Adrenal gland (tissue), 12 donors: ENCODE data around the gene CAMK1D. TPM values are rescaled to one million over a fixed set of nuclear protein-coding genes. Genes with fewer than 3 reads are reported as not detected.
"Not testable (repeated sequence)": the region's sequence is repeated elsewhere in the genome, so short reads cannot be mapped to it uniquely, and the experiment has no call there.

ENCODE experiments used
- DNase-seq, 7 donors: peaks; one replicate each; pipeline ENCODE4 v3.0.0-alpha.2; 2019 to 2020
- H3K27ac ChIP-seq, 5 donors: fragments of 200-600 bp; sonication (generic) in 4 of 5; 1 replicate in 3 of 5; 2 replicates in 2 of 5; pipeline versions ENCODE4 v1.5.1 to v1.8.0; 2016 to 2020; ENCODE audit warnings: mild to moderate bottlenecking in 1 of 5
- H3K27me3 ChIP-seq: fragments of 200-600 bp; 2 replicates; pipeline ENCODE4 v1.8.0; 2021
- H3K36me3 ChIP-seq, 2 donors: fragments of 200-600 bp; replicated peaks in 1 of 2; 1 replicate in 1 of 2; 2 replicates in 1 of 2; pipeline versions ENCODE4 v1.5.1 to v1.8.0; 2018 to 2022
- H3K4me1 ChIP-seq, 2 donors: fragments of 200-600 bp; replicated peaks in 1 of 2; 1 replicate in 1 of 2; 2 replicates in 1 of 2; pipeline versions ENCODE4 v1.5.1 to v1.8.0; 2018 to 2021
- H3K4me3 ChIP-seq, 4 donors: fragments of 200-600 bp; sonication (generic) in 3 of 4; one replicate each; pipeline ENCODE4 v1.5.1; 2016 to 2018
- H3K9me3 ChIP-seq, 3 donors: fragments of 200-600 bp; sonication (generic) in 1 of 3; replicated peaks in 1 of 3; 1 replicate in 2 of 3; 2 replicates in 1 of 3; pipeline versions ENCODE4 v1.5.1 to v1.8.0; 2016 to 2021
- POLR2A ChIP-seq, 2 donors: fragments of 450-650 bp; IDR thresholded peaks; one replicate each; pipeline ENCODE4 v1.6.1; 2017; ENCODE audit warnings: antibody characterized with exemption in 2 of 2, mild to moderate bottlenecking in 2 of 2, moderate library complexity in 1 of 2
- WGBS, 4 donors: extraction: QIAGEN DNeasy Blood & Tissue Kit in 2 of 4; methylation state at CpG; one replicate each; pipeline versions ENCODE4 v1.1.5 to v1.1.7; 2013 to 2017; 5-methylcytosine and 5-hydroxymethylcytosine counted together
- intact Hi-C, 2 donors: fragments of 100-400 bp; cut with DNase I; formaldehyde crosslinking; loops; one replicate each; pipeline versions ENCODE4 v1.14.1 to v1.15.0; 2022 to 2023
- polyA plus RNA-seq, 3 donors: library from polyadenylated mRNA; stranded (reverse); fragments of 200-250 nt in 2 of 3; fragments of 350-450 nt in 1 of 3; fragmentation: Illumina TruSeq in 1 of 3; extraction: RNeasy Lipid Tissue Mini Kit (QIAGEN cat#74804) in 1 of 3; gene quantifications; one replicate each; pipeline ENCODE4 v1.2.3, GENCODE V29; 2013 to 2014
- total RNA-seq, 9 donors: library from RNA; depleted of rRNA in 4 of 9; stranded (reverse); fragments of >200 nt in 4 of 9; fragments of 120-200 nt in 1 of 9; fragmentation: NEBNext Ultra II Directional in 1 of 9; extraction: Animal tissue kit (Norgen Biotek cat#: 25700) in 1 of 9; gene quantifications; one replicate each; pipeline versions ENCODE4 v1.1.0 to v1.2.4, GENCODE V29; 2013 to 2023
- TF ChIP-seq, protein P1 (sequence below), 6 experiments: fragments of 450-650 bp in 4 of 6; fragments of 200-600 bp in 2 of 6; sonication (generic) in 1 of 6; IDR thresholded peaks; 1 replicate in 5 of 6; 2 replicates in 1 of 6; pipeline versions ENCODE4 v1.5.1 to v1.8.0; 2016 to 2021; ENCODE audit warnings: antibody characterized with exemption in 6 of 6, mild to moderate bottlenecking in 2 of 6, moderate library complexity in 1 of 6
- donor health status: healthy with polysubstance abuse.
- donor health status: Bipolar disorder and iron deficiency.
- donor health status: DM: yes; HTN: yes; CAD: no.
- donor health status: DM: no; HTN: no; CAD: no.
- donor health status: DM: no; HTN: no; CAD: no.
- donor health status: DM: yes; HTN: yes; CAD: no.

The CAMK1D gene
- total and polyA plus RNA-seq, 12 donors: 2.3 to 9.4 (median 6.5) TPM

DNA sequence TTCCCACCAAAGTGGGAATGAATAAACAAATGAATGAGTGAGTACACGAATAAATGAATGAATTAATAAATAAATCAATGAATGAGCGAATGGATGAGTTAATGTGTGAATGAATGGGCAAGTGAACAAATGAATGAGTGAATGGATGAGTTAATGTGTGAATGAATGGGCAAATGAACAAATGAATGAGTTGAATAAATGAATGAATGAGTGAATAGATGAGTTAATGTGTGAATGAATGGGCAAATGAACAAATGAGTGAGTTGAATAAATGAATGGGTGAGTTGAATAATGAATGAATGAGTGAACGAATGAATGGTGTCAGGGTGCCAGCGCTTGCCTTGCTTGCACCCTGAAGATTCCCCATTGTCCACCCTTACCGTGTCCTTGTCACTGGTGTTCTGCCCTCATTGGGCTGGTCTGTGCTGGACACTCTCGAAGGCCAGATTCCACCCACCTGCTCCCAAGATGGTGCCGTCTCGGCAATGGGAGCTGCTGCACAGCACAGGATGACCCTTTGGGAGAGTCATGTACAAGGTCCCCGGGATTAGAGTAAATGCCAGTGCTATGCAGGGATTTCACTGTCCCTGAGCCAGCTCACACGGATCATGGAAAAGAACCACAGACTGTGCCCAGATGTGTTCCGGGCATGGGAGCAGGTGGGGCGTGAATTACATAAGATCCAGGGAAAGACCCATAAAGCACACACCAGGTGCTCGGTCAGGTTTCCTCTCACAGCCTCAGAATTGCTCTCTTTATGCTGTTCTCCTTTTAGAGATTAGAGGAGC, 83.2 kb downstream of the CAMK1D start:
- Histone ChIP-seq H3K27ac (no peak overlapping the region), H3K27me3 (no peaks in the 10 kb centered on the region), H3K4me1 (peaks cover 0 to 4% of the 10 kb centered on the region in 2 donors), H3K9me3 (no peaks in the 10 kb centered on the region), H3K36me3 (no peaks in the 10 kb centered on the region), H3K4me3 (no peak overlapping the region)
- WGBS, 4 donors: 85 to 94% (median 91%) methylated on average over 9 to 13 of the region's 13 CpGs
- intact Hi-C loops: no loop called here
- DNase-seq: no peak
- TF ChIP-seq, protein P1, sequence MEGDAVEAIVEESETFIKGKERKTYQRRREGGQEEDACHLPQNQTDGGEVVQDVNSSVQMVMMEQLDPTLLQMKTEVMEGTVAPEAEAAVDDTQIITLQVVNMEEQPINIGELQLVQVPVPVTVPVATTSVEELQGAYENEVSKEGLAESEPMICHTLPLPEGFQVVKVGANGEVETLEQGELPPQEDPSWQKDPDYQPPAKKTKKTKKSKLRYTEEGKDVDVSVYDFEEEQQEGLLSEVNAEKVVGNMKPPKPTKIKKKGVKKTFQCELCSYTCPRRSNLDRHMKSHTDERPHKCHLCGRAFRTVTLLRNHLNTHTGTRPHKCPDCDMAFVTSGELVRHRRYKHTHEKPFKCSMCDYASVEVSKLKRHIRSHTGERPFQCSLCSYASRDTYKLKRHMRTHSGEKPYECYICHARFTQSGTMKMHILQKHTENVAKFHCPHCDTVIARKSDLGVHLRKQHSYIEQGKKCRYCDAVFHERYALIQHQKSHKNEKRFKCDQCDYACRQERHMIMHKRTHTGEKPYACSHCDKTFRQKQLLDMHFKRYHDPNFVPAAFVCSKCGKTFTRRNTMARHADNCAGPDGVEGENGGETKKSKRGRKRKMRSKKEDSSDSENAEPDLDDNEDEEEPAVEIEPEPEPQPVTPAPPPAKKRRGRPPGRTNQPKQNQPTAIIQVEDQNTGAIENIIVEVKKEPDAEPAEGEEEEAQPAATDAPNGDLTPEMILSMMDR (IDR thresholded peaks at IDR 0.05): no peak
- TF ChIP-seq POLR2A (IDR thresholded peaks at IDR 0.05): no peak

DNA sequence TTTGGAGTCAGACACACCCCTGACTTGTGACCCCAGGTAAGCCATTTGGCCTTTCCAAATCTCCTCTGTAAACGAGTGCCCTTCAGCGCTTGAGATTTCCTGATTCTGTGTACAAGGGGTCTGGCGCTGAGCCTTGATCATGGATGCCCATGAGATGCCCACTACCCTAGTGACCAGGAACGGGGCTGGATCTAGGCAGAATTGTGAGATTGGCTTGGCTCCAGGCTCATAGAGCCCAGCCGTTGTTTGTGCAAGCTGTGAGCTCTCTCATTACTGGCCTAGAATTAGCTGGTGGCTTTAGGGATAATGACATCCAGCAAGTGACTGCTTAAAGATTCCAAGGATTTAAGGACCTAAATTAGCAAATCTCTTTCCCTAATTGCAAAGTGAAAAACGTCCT, 84.9 kb downstream of the CAMK1D start:
- H3K27ac ChIP-seq: no peak overlapping the region
- intact Hi-C loops: no loop called here
- WGBS, 4 donors: 75 to 83% (median 79%) methylated on average over 6 of the region's 6 CpGs
- no peaks in the 10 kb centered on the region for H3K9me3 ChIP-seq
- H3K27me3 ChIP-seq: no peaks in the 10 kb centered on the region
- H3K4me3 ChIP-seq: no peak overlapping the region
- no peak for DNase-seq
- H3K4me1 ChIP-seq: peaks cover 0 to 4% of the 10 kb centered on the region in 2 donors
- TF ChIP-seq, protein P1 (IDR thresholded peaks at IDR 0.05): no peak
- no peak for TF ChIP-seq POLR2A (IDR thresholded peaks at IDR 0.05)
- no peaks in the 10 kb centered on the region for H3K36me3 ChIP-seq

DNA sequence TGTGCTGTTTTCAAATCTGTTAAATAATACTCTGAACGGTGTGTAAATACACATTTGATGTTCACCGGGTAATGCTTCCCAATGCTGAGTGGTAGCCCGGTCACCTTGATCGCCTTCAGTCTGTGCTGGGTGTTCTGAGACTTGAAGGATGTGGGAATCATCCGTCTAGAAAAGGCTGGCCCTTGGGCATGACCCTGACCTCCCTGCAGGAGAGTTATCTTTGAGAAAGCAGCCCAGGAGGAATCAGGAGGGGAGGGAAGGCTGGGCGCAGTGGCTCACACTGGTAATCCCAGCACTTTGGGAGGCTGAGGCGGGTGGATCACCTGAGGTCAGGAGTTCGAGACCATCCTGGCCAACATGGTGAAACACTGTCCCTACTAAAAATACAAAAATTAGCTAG, 85.3 kb downstream of the CAMK1D start:
- H3K9me3 ChIP-seq, H3K4me3 ChIP-seq, H3K27ac ChIP-seq, DNase-seq, H3K4me1 ChIP-seq, H3K36me3 ChIP-seq, intact Hi-C loops, H3K27me3 ChIP-seq: not testable (repeated sequence)
- WGBS, 4 donors: 76 to 89% (median 85%) methylated on average over 5 to 8 of the region's 8 CpGs

DNA sequence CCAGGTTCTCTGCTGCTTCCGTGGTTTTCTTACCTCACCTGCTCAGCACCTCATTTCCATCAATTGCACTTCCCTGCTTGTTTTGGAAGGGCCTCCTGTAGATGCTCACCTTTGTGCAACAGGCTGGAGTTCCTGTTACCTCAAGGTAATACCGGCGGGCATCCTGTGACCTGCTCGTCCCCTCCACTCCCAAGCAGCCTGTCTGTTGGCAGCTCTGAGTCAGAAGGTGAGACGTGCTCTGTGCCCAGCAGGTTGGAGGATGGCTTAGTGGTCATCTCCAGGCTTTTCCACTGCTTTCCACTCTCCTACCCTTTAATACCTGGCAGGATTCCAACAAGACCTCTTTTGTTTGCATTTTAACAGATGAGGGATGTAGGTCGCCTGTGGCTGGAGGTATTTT, 86.0 kb downstream of the CAMK1D start:
- intact Hi-C loops: no loop called here
- 89 to 96% (median 93%) methylated on average over 6 of the region's 6 CpGs for WGBS, 4 donors
- no peaks in the 10 kb centered on the region for H3K9me3 ChIP-seq
- no peak overlapping the region for H3K27ac ChIP-seq
- no peak for DNase-seq
- no peaks in the 10 kb centered on the region for H3K36me3 ChIP-seq
- peaks cover 0 to under 1% of the 10 kb centered on the region in 2 donors for H3K4me1 ChIP-seq
- no peaks in the 10 kb centered on the region for H3K27me3 ChIP-seq
- no peak overlapping the region for H3K4me3 ChIP-seq
- TF ChIP-seq, protein P1 (IDR thresholded peaks at IDR 0.05): no peak
- no peak for TF ChIP-seq POLR2A (IDR thresholded peaks at IDR 0.05)
